GM12875 (cell line): Measurements from ENCODE around the gene HIKESHI.
A peak's percentile ranks its signal among the peaks of the same experiment; 100 is the strongest.

ENCODE experiments used
- H3K4me3 ChIP-seq: one replicate; pipeline ENCODE4 v1.5.1; 2011; ENCODE audit warnings: low read depth, low read length, control low read depth
- TF ChIP-seq, protein P1 (sequence below): IDR thresholded peaks from 2 replicates; pipeline ENCODE4 v1.5.1; 2011; ENCODE audit warnings: low read depth, mild to moderate bottlenecking, control low read depth, inconsistent platforms, low read length, moderate library complexity, borderline replicate concordance; ENCODE audit not compliant: insufficient read depth

The HIKESHI gene

DNA sequence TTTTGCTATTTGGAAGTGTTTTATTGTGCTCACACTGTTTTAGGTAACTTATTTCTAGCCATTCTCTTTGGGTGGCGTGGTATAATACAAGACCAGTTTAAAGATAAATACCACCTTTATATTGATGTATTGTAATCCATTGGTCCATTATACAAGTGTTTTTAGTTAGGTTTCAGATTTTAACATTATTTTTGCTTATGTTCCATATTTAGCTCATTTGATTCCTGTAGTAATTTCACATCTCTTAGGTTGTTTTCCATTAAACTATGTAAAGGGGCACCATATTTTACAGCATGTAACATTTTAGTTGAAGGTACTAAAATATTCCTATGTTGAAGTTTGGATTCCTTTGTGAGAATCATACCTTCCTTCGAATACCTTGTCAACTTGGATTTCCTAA is 37.4 kb upstream of the HIKESHI start:
- TF ChIP-seq, protein P1, sequence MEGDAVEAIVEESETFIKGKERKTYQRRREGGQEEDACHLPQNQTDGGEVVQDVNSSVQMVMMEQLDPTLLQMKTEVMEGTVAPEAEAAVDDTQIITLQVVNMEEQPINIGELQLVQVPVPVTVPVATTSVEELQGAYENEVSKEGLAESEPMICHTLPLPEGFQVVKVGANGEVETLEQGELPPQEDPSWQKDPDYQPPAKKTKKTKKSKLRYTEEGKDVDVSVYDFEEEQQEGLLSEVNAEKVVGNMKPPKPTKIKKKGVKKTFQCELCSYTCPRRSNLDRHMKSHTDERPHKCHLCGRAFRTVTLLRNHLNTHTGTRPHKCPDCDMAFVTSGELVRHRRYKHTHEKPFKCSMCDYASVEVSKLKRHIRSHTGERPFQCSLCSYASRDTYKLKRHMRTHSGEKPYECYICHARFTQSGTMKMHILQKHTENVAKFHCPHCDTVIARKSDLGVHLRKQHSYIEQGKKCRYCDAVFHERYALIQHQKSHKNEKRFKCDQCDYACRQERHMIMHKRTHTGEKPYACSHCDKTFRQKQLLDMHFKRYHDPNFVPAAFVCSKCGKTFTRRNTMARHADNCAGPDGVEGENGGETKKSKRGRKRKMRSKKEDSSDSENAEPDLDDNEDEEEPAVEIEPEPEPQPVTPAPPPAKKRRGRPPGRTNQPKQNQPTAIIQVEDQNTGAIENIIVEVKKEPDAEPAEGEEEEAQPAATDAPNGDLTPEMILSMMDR, result no peak
- no peak overlapping the region for H3K4me3 ChIP-seq

- TF ChIP-seq, protein P1, result no peak
- no peak overlapping the region for H3K4me3 ChIP-seq
Measured at GRCh38 chr11:86265194-86265593, 36.8 kb upstream of the HIKESHI start.

DNA sequence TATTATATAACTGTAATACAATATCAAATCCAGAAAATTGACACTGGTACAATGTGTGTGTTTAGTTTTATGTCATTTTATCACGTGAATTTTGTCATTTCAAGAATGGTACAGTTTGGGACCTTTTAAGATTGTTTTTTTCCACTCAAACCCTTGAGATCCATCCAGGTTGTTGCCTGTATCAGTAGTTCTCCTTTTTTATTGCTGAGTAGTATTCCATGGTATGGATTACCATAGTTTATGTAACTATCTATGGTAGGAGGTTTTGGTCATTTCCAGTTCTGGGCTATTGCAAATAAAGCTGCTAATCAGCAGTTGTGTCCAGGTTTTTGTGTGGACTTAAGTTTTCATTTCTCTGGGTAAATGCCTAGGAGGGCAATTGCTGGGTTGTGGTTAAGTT is 32.4 kb upstream of the HIKESHI start:
- TF ChIP-seq, protein P1, result no peak
- H3K4me3 ChIP-seq, result no peak overlapping the region

- TF ChIP-seq, protein P1, result peak; percentile 34; the same call in 1 of the 2 replicates
- H3K4me3 ChIP-seq, result no peak overlapping the region
Measured at GRCh38 chr11:86274503-86274902, 27.5 kb upstream of the HIKESHI start.

- TF ChIP-seq, protein P1, result no peak
- H3K4me3 ChIP-seq, result no peak overlapping the region
Measured at GRCh38 chr11:86274999-86275398, 27.0 kb upstream of the HIKESHI start.

DNA sequence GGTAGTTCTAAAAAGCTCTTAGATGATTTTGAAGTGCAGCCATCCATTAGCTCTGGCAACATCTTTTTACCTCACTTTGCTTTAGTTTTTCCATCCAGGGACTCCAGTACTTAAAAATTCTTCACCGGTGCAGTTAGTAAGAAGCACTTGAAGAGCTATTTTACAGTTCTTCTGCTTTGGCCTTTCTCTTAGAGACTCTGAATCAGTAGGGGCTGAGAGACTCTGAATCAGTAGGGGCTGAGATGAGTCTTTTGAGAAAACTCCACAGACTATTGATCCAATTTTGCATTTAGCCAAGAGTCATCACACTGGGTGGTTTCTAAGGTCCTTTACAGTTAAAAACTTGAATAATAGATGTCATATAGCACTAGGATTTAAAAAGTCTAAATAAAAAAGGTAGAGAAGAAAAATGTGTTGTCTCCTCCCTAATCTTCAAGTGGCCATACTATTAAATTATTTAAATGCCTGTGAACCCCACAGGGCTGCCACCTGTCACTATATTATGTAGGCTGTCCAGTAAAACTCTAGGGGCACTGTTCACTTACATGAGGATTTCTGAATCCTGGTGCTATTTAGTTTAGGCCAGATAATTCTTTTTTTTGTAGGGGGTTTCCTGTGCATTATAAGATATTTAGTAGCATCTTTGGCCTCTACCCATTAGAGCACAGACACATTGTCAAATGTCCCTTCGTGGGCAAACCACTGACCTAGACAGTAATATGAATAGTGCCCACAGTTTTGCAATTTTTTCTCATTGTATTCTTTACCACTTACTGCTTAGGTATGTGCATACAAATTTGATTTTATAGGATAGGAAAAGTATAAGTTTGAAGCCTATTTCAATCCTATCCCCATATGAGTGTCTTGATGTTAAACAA is 26.3 kb upstream of the HIKESHI start:
- TF ChIP-seq, protein P1, result no peak
- no peak overlapping the region for H3K4me3 ChIP-seq

DNA sequence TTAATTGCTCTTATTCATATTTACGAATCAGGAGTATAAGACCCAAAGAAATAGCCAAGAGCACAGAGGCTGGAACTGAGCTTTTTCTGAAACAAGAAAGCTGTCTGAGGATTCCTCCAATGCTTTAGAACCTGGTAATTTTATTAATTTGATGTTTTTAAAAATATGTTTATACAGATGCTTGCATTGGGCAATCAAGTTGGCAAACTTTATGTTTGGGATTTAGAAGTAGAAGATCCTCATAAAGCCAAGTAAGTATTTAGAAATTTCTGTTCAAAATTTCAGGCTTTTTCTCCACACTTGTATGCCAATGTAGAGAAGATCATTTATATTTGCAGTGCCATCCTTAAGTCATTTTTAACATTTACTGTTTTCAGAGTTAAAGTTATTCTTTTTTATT is 24.3 kb upstream of the HIKESHI start:
- no peak overlapping the region for H3K4me3 ChIP-seq
- TF ChIP-seq, protein P1, result no peak
